DND-41 (cell line): ENCODE data around the gene REEP1.

ENCODE experiments used
- CTCF ChIP-seq: IDR thresholded peaks from 2 replicates; pipeline ENCODE4 v1.5.1; 2012; ENCODE audit warnings: borderline replicate concordance, low read length, moderate library complexity, mild to moderate bottlenecking; ENCODE audit not compliant: poor library complexity, severe bottlenecking; ENCODE audit errors: extremely low read depth
- EZH2 ChIP-seq: IDR thresholded peaks from 3 replicates; pipeline ENCODE4 v1.6.1; 2012; ENCODE audit warnings: borderline replicate concordance, low read depth, mild to moderate bottlenecking, moderate library complexity, low read length, inconsistent platforms; ENCODE audit not compliant: severe bottlenecking

GRCh38 chr2:86171295-86171694 lies 166.1 kb downstream of the REEP1 start:
- TF ChIP-seq CTCF (no peak), EZH2 (no peak)
